Type B pancreatic cell (in vitro differentiated cells): ENCODE data around the gene TAF3. TPM values are rescaled to one million over a fixed set of nuclear protein-coding genes. Genes with fewer than 3 reads are reported as not detected.

ENCODE experiments used
- DNase-seq: peaks from one replicate; pipeline ENCODE4 v3.0.0; 2021; ENCODE audit warnings: mixed read lengths; ENCODE audit not compliant: unreplicated experiment; ENCODE audit errors: extremely low spot score
- H3K27ac Mint-ChIP-seq: 2 replicates; pipeline ENCODE4 v1.8.0; 2021; ENCODE audit warnings: mild to moderate bottlenecking, mixed read lengths
- H3K27me3 Mint-ChIP-seq: 2 replicates; pipeline ENCODE4 v1.8.0; 2021; ENCODE audit warnings: mixed read lengths
- H3K36me3 Mint-ChIP-seq: 2 replicates; pipeline ENCODE4 v1.8.0; 2021; ENCODE audit warnings: mixed read lengths
- H3K4me1 Mint-ChIP-seq: one replicate; pipeline ENCODE4 v1.8.0; 2021; ENCODE audit warnings: mixed read lengths; ENCODE audit not compliant: unreplicated experiment
- H3K4me3 Mint-ChIP-seq: 2 replicates; pipeline ENCODE4 v1.8.0; 2021; ENCODE audit warnings: mild to moderate bottlenecking, mixed read lengths
- H3K9me3 Mint-ChIP-seq: 2 replicates; pipeline ENCODE4 v1.8.0; 2021; ENCODE audit warnings: mixed read lengths
- total RNA-seq: library from RNA; stranded (reverse); gene quantifications from 2 replicates; pipeline ENCODE4 v1.2.1, GENCODE V29; 2021; ENCODE audit warnings: low replicate concordance
- TF ChIP-seq, protein P1 (sequence below): fragments of 200-600 bp; sonication (generic); conservative IDR thresholded peaks from 2 replicates; pipeline ENCODE4 v1.5.0; 2021; ENCODE audit warnings: antibody characterized with exemption, mild to moderate bottlenecking

TAF3 gene
- total RNA-seq, 1 donor from 2014 or later, result 9.9 TPM

DNA sequence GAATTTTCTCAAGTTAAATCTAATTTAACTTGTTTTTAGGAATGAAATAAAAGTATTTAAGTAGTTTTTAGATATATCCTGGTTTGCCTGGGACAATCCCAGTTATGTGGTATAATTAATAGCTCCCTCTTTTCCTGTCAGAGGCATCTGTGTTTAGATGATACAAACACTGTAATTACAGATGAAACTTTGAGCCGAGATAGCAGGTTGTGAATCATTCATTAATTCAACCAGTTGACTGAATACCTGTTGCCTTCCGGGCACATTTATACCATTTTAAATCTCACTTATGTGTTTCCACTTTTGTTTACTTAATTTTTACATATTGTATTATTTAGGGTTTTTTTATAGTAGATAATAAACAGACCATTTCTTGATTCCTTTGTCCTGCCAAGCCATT lies 154.1 kb downstream of the TAF3 start:
- Mint-ChIP-seq H3K4me1 (no peaks in the 10 kb centered on the region), H3K9me3 (peaks cover 5% of the 10 kb centered on the region), H3K27me3 (no peaks in the 10 kb centered on the region), H3K36me3 (peaks cover 13% of the 10 kb centered on the region), H3K4me3 (no peak overlapping the region), H3K27ac (no peak overlapping the region)
- TF ChIP-seq, protein P1, sequence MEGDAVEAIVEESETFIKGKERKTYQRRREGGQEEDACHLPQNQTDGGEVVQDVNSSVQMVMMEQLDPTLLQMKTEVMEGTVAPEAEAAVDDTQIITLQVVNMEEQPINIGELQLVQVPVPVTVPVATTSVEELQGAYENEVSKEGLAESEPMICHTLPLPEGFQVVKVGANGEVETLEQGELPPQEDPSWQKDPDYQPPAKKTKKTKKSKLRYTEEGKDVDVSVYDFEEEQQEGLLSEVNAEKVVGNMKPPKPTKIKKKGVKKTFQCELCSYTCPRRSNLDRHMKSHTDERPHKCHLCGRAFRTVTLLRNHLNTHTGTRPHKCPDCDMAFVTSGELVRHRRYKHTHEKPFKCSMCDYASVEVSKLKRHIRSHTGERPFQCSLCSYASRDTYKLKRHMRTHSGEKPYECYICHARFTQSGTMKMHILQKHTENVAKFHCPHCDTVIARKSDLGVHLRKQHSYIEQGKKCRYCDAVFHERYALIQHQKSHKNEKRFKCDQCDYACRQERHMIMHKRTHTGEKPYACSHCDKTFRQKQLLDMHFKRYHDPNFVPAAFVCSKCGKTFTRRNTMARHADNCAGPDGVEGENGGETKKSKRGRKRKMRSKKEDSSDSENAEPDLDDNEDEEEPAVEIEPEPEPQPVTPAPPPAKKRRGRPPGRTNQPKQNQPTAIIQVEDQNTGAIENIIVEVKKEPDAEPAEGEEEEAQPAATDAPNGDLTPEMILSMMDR, result no peak
- no peak for DNase-seq

DNA sequence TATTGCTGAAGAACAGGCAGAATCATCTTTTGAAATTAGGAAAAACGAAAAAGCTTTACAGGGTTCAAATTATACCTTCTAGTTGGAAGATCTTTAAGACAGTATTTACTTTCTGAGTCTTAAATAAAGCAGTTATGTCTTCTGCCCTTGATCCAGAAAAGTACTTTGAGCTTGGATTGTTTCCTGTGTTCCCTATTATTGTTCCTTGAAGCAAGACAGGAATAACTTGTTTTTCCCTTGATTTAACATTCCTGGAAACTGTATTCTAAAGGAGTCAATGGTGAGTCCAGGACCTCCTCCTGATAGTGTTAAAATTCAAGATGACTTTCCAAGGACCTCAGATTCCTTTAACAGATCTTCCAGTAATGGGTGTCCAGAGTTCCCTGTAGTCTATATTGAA lies 161.9 kb downstream of the TAF3 start:
- Mint-ChIP-seq H3K27me3 (no peaks in the 10 kb centered on the region), H3K4me3 (no peak overlapping the region), H3K36me3 (peaks cover 23% of the 10 kb centered on the region), H3K9me3 (peaks cover 4% of the 10 kb centered on the region), H3K27ac (no peak overlapping the region), H3K4me1 (no peaks in the 10 kb centered on the region)
- TF ChIP-seq, protein P1, result no peak
- DNase-seq, result no peak

DNA sequence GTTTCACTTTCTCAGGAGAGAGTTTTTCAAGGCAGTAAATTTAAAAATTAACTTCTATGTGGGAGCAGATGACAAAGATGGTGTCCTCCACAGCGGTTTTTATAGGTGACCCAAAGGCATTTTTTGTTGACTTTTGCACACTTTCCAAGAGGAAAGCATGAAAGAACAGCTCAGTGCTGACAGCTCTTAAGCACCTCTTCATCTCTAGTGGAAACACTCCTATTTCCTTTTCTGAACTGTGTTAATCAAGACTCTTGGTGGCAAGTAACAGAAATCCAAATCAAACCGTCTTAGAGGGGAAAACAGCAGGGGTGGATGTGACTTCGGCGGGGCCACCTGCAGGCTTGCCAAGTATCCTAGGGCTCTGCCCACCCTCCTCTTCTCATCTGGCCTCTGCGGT lies 164.4 kb downstream of the TAF3 start:
- DNase-seq, result no peak

DNA sequence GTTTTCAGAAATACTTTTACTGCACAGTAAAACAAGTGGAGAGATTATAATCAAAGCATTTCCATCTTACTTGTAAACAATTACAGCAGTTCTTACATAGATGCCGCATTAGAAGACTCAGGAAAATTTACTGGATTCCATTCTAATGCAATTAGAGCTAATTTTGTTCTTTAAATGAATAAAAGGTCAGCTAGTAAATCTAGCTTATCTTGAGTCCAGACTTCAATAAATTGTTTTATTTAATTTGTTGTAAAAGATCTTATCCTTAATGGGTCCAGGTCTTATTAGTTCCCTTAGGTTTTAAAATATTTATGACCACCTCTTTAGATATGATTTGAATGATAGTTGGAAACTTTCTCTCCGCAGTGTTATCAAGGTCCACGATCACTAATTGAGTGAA lies 166.0 kb downstream of the TAF3 start:
- Mint-ChIP-seq H3K4me3 (no peak overlapping the region), H3K36me3 (peaks cover 5% of the 10 kb centered on the region), H3K4me1 (no peaks in the 10 kb centered on the region), H3K9me3 (no peaks in the 10 kb centered on the region), H3K27me3 (no peaks in the 10 kb centered on the region), H3K27ac (no peak overlapping the region)
- TF ChIP-seq, protein P1, result no peak
- DNase-seq, result no peak

More for the DNA sequence above, 164.4 kb downstream of the TAF3 start:
- no peak overlapping the region for H3K27ac Mint-ChIP-seq
- TF ChIP-seq, protein P1, result no peak
- no peaks in the 10 kb centered on the region for H3K27me3 Mint-ChIP-seq
- no peak overlapping the region for H3K4me3 Mint-ChIP-seq
- no peaks in the 10 kb centered on the region for H3K4me1 Mint-ChIP-seq
- no peaks in the 10 kb centered on the region for H3K9me3 Mint-ChIP-seq
- H3K36me3 Mint-ChIP-seq, result peaks cover 16% of the 10 kb centered on the region

DNA sequence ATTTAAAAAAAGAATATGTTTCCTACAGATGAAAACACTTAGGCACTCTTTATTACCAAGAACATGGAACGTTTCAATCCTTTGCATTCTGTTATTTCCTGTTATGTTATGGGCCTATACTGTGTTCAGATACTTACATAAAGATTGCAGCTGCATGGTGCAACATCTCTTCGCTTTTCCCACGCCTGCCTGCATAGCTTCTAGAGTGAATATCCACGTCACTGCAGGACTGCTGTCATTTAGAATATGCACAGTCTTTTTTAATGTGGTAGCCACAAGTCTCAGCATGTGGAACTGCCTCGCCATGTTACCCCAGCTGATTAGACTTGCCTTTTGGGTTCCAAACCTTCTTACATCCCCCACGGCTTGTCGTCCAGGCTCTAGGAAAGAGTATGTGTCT lies 166.6 kb downstream of the TAF3 start:
- no peaks in the 10 kb centered on the region for H3K27me3 Mint-ChIP-seq
- no peak overlapping the region for H3K4me3 Mint-ChIP-seq
- no peak overlapping the region for H3K27ac Mint-ChIP-seq
- H3K9me3 Mint-ChIP-seq, result no peaks in the 10 kb centered on the region
- DNase-seq, result no peak
- TF ChIP-seq, protein P1, result no peak
- no peaks in the 10 kb centered on the region for H3K4me1 Mint-ChIP-seq
- peaks cover 2% of the 10 kb centered on the region for H3K36me3 Mint-ChIP-seq

DNA sequence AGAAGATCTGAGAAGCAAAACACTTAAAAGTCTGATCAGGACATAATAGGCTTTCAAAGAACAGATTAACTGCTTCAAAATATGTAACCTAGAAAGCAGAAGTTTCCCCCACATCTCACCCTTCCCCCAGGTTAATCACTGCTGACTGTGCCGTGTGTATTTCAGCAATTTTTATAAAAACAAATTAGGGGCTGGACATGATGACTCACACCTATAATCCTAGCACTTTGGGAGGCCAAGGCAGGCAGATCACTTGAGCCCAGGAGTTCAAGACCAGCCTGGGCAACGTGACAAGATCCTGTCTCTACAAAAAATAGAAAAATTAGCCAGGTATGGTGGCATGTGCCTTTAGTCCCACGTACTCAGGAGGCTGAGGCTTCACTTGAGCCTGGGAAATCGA lies 168.5 kb downstream of the TAF3 start:
- Mint-ChIP-seq H3K9me3 (no peaks in the 10 kb centered on the region), H3K27me3 (no peaks in the 10 kb centered on the region), H3K4me1 (no peaks in the 10 kb centered on the region), H3K4me3 (no peak overlapping the region), H3K36me3 (no peaks in the 10 kb centered on the region), H3K27ac (no peak overlapping the region)
- DNase-seq, result no peak
- TF ChIP-seq, protein P1, result no peak
